ENCODE data around the gene RGS10.

DNA sequence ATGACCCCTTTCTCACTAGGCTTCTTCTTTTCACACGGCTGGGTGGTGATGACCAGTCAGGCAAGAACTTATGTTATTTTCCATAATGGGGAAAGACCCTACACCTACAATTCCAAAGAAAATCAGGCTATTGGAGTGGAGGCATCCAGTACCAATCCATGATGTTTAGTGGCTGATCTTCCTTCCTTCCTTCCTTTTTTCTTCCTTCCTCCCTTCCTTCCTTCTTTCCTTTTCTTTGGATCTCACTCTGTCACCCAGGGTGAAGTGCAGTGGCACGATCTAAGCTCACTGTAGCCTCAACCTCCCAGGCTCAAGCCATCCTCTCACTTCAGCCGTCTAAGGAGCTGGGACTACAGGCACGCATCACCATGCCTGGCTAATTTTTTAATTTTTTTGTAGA, 2.5 kb downstream of the RGS10 start:
- TF ChIP-seq ETV6 (CRISPR knock-in tag; IDR thresholded peaks at IDR 0.05): no peak
- no peak for TF ChIP-seq CTCF (IDR thresholded peaks at IDR 0.05)
- no peak for TF ChIP-seq FOXP4 (CRISPR knock-in tag; IDR thresholded peaks at IDR 0.05)
- TF ChIP-seq ZNF512 (CRISPR knock-in tag; IDR thresholded peaks at IDR 0.05; ENCODE audit: borderline replicate concordance): no peak
- TF ChIP-seq, protein P1, sequence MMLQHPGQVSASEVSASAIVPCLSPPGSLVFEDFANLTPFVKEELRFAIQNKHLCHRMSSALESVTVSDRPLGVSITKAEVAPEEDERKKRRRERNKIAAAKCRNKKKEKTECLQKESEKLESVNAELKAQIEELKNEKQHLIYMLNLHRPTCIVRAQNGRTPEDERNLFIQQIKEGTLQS (CRISPR knock-in tag; conservative IDR thresholded peaks at IDR 0.05): no peak
- no peak for TF ChIP-seq NR2C2 (CRISPR knock-in tag; IDR thresholded peaks at IDR 0.05)
- no peak for TF ChIP-seq E2F1 (CRISPR knock-in tag; IDR thresholded peaks at IDR 0.05)
- no peak for TF ChIP-seq ZNF232 (CRISPR knock-in tag; IDR thresholded peaks at IDR 0.05)
- TF ChIP-seq GABPB1 (CRISPR knock-in tag; IDR thresholded peaks at IDR 0.05): no peak
- no peak for TF ChIP-seq SMAD4 (CRISPR knock-in tag; IDR thresholded peaks at IDR 0.05)
- no peak for TF ChIP-seq JAZF1 (CRISPR knock-in tag; IDR thresholded peaks at IDR 0.05)
- TF ChIP-seq TEAD4 (CRISPR knock-in tag; IDR thresholded peaks at IDR 0.05): no peak
- TF ChIP-seq, protein P2, sequence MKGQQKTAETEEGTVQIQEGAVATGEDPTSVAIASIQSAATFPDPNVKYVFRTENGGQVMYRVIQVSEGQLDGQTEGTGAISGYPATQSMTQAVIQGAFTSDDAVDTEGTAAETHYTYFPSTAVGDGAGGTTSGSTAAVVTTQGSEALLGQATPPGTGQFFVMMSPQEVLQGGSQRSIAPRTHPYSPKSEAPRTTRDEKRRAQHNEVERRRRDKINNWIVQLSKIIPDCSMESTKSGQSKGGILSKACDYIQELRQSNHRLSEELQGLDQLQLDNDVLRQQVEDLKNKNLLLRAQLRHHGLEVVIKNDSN (CRISPR knock-in tag; IDR thresholded peaks at IDR 0.05): no peak
- TF ChIP-seq ZNF423 (CRISPR knock-in tag; IDR thresholded peaks at IDR 0.05): no peak

Measured in WTC11 (cell line).